Right ventricle myocardium inferior (tissue), 1 donor: Measurements from ENCODE around the gene SH3TC1. TPM values are rescaled to one million over a fixed set of nuclear protein-coding genes. Genes with fewer than 3 reads are reported as not detected.
A peak's percentile ranks its signal among the peaks of the same experiment; 100 is the strongest.

Source experiments
- ATAC-seq: fragments of 200-7000 bp; cut with Tn5 transposase; one replicate; pipeline ENCODE4 v1.9.1; 2020; ENCODE audit warnings: mild to moderate bottlenecking, moderate library complexity
- DNase-seq: peaks from one replicate; pipeline ENCODE4 v3.0.0; 2021; ENCODE audit errors: missing footprints
- intact Hi-C: fragments of 100-400 bp; cut with DNase I; formaldehyde crosslinking; loops from one replicate; pipeline ENCODE4 v1.11.0; 2022
- total RNA-seq: library from RNA; stranded (reverse); fragmentation: NEBNext Ultra II Directional; extraction: Animal tissue kit (Norgen Biotek cat#: 25700); gene quantifications from one replicate; pipeline ENCODE4 v1.2.1, GENCODE V29; 2021
- donor health status: DM: no; HTN: yes; CAD: no; lungs with severe emphysema.

SH3TC1 gene
- total RNA-seq, 1 donor from 2014 or later, result 11.2 TPM

GRCh38 chr4:8220661-8221450 lies 21.8 kb downstream of the SH3TC1 start:
- no peak for ATAC-seq
- DNase-seq, result peak; percentile 64
- intact Hi-C loops, result no loop called here

- DNase-seq, result no peak
- ATAC-seq, result peak; percentile 61
- intact Hi-C loops, result no loop called here
These were observed 22.4 kb downstream of the SH3TC1 start for GRCh38 chr4:8221476-8221875.

GRCh38 chr4:8221985-8222384 lies 22.9 kb downstream of the SH3TC1 start:
- ATAC-seq (no peak), DNase-seq (no peak)
- intact Hi-C loops, result no loop called here

GRCh38 chr4:8222609-8223388 lies 23.7 kb downstream of the SH3TC1 start:
- DNase-seq (peak; percentile 4), ATAC-seq (no peak)
- intact Hi-C loops, result no loop called here

- intact Hi-C loops, result no loop called here
- no peak for ATAC-seq
- DNase-seq, result peak; percentile 54
These were observed 25.3 kb downstream of the SH3TC1 start for GRCh38 chr4:8224267-8224974.

- DNase-seq (peak; percentile 37), ATAC-seq (no peak)
- intact Hi-C loops, result no loop called here
These were observed 26.0 kb downstream of the SH3TC1 start for GRCh38 chr4:8224975-8225625.

- peak; percentile 46 for DNase-seq
- ATAC-seq, result no peak
- intact Hi-C loops, result no loop called here
These were observed 26.8 kb downstream of the SH3TC1 start for GRCh38 chr4:8225706-8226443.

GRCh38 chr4:8227201-8227770 lies 28.2 kb downstream of the SH3TC1 start:
- intact Hi-C loops, result no loop called here
- peak; percentile 75 for DNase-seq
- peak; percentile 39 for ATAC-seq

- peak; percentile 3 for ATAC-seq
- intact Hi-C loops, result no loop called here
- peak; percentile 68 for DNase-seq
These were observed 28.8 kb downstream of the SH3TC1 start for GRCh38 chr4:8227771-8228318.

- peak; percentile 76 for DNase-seq
- intact Hi-C loops, result no loop called here
- peak; percentile 71 for ATAC-seq
These were observed 29.5 kb downstream of the SH3TC1 start for GRCh38 chr4:8228319-8229250.

GRCh38 chr4:8229331-8229975 lies 30.4 kb downstream of the SH3TC1 start:
- ATAC-seq, result no peak
- peak; percentile 45 for DNase-seq
- intact Hi-C loops, result no loop called here

- ATAC-seq (no peak), DNase-seq (peak; percentile 25)
- intact Hi-C loops, result no loop called here
These were observed 30.9 kb downstream of the SH3TC1 start for GRCh38 chr4:8230033-8230432.

- peak; percentile 14 for DNase-seq
- intact Hi-C loops, result no loop called here
- no peak for ATAC-seq
These were observed 31.8 kb downstream of the SH3TC1 start for GRCh38 chr4:8230891-8231290.

- ATAC-seq, result no peak
- intact Hi-C loops, result no loop called here
- DNase-seq, result peak; percentile 58
These were observed 32.5 kb downstream of the SH3TC1 start for GRCh38 chr4:8231551-8232049.

GRCh38 chr4:8232748-8233147 lies 33.7 kb downstream of the SH3TC1 start:
- DNase-seq (peak; percentile 40), ATAC-seq (no peak)
- intact Hi-C loops, result no loop called here
